AG04450 (cell line): Measurements from ENCODE around the gene C11orf71. TPM values are rescaled to one million over a fixed set of nuclear protein-coding genes. Genes with fewer than 3 reads are reported as not detected.

Experiments used
- CTCF ChIA-PET: fragments of 300-600, 350-600 bp; formaldehyde crosslinking; extraction: SDS; loops from one replicate; lab custom pipeline; 2022; ENCODE audit warnings: antibody characterized with exemption, inconsistent platforms; lab: Charles Lee
- POLR2A ChIA-PET: fragments of 350-600 bp; formaldehyde crosslinking; extraction: SDS; loops from one replicate; lab custom pipeline; 2021; ENCODE audit warnings: antibody characterized with exemption, inconsistent platforms; lab: Yijun Ruan, JAX
- DNase-seq: peaks from one replicate; pipeline ENCODE4 v3.0.0-alpha.2; 2011; ENCODE audit warnings: low read depth, low spot score
- H3K27ac ChIP-seq: one replicate; pipeline ENCODE4 v1.5.1; 2012; ENCODE audit warnings: low read depth, low read length, control low read depth
- H3K27me3 ChIP-seq: one replicate; pipeline ENCODE4 v1.6.0; 2012; ENCODE audit warnings: low read length; ENCODE audit not compliant: control insufficient read depth, insufficient read depth
- H3K4me3 ChIP-seq: 2 replicates; pipeline ENCODE4 v1.5.1; 2011; ENCODE audit warnings: mild to moderate bottlenecking, low read depth, low read length, control low read depth
- H3K9me3 ChIP-seq: 2 replicates; pipeline ENCODE4 v1.5.1; 2012; ENCODE audit warnings: low read length; ENCODE audit not compliant: control insufficient read depth, insufficient read depth
- polyA plus RNA-seq: library from polyadenylated mRNA; depleted of rRNA; stranded (reverse); fragments of >200 nt; gene quantifications from 2 replicates; pipeline ENCODE4 v1.2.3, GENCODE V29; 2011
- TF ChIP-seq, protein P1 (sequence below): IDR thresholded peaks from 2 replicates; pipeline ENCODE4 v1.5.1; 2011; ENCODE audit warnings: low read depth, low read length, control low read depth, inconsistent platforms

C11orf71 gene
- polyA plus RNA-seq, 1 experiment = 4.5 TPM

DNA sequence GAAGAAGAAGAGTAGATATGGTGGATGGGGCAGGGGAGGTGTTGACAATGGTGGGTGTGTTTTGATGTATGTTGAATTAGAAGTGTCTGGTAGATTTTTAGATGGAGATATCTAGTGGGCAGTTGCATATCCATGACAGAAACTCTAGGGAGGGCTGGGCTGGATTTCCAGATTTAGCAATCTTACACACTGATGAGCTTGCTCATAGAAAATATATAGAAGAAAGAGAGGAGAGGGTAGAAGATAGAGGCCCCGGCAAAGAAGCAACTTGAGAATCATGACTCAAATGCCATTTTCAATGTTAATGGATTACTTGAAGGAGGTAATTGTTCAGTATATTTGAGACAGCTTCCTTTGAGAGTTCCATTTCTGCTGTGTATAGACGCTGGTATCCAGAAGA is 47.1 kb upstream of the C11orf71 start:
- no peaks in the 10 kb centered on the region for H3K27me3 ChIP-seq
- H3K4me3 ChIP-seq = no peak overlapping the region
- TF ChIP-seq, protein P1, sequence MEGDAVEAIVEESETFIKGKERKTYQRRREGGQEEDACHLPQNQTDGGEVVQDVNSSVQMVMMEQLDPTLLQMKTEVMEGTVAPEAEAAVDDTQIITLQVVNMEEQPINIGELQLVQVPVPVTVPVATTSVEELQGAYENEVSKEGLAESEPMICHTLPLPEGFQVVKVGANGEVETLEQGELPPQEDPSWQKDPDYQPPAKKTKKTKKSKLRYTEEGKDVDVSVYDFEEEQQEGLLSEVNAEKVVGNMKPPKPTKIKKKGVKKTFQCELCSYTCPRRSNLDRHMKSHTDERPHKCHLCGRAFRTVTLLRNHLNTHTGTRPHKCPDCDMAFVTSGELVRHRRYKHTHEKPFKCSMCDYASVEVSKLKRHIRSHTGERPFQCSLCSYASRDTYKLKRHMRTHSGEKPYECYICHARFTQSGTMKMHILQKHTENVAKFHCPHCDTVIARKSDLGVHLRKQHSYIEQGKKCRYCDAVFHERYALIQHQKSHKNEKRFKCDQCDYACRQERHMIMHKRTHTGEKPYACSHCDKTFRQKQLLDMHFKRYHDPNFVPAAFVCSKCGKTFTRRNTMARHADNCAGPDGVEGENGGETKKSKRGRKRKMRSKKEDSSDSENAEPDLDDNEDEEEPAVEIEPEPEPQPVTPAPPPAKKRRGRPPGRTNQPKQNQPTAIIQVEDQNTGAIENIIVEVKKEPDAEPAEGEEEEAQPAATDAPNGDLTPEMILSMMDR = no peak
- no peaks in the 10 kb centered on the region for H3K9me3 ChIP-seq
- no peak for DNase-seq
- CTCF ChIA-PET = interaction anchor here (0.7 kb wide), 1 partner anchor 644 kb away, joined by 4 read pairs; no protein-coding TSS in a partner anchor
- H3K27ac ChIP-seq = peak overlapping the region; percentile 76
- POLR2A ChIA-PET = interaction anchor here (0.9 kb wide), 1 partner anchor 8 kb away, joined by 4 read pairs; the partner anchor contains the start of gene REXO2

DNA sequence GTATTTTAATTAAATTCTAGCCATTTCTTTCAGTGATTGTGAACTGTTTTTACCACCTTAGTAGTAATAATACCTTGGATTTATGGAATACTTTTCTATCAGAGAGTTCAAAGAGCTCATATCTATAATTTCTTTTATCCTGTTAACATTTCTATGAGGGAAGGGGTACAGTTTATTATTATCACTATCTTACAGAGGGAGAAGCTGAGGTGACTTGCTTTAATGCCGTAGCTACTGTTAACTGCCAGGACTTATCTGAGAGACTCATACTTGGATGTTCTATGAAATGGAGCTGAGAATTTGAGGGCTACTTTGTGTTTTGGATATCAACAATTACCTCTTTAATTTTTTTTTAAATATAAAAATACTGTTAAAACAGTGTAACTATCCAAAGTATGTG is 42.2 kb upstream of the C11orf71 start:
- Histone ChIP-seq H3K4me3 (no peak overlapping the region), H3K27me3 (no peaks in the 10 kb centered on the region), H3K9me3 (peaks cover 3% of the 10 kb centered on the region; the same call in 1 of the 2 replicates), H3K27ac (no peak overlapping the region)
- ChIA-PET POLR2A (no interaction called here), CTCF (no interaction called here)
- DNase-seq = no peak
- TF ChIP-seq, protein P1 = no peak

DNA sequence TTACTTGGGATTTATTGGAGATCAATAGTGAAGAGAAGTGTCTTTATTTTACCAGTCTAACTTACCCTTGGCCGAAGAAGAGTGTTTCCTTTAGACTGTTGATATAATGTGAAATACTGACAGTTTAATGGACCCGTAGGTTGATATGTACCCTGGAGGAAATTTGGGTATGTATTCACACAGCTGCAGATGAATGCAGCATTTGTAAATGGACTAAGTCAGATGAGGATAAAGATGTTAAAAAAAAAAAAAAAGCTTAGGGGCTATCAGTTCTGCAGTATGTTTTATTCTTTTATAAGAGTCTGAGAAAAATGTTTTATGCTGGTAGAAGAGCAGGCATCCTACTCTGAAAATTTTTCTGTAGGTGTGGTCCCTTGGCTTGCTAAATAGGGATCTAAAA is 41.6 kb upstream of the C11orf71 start:
- TF ChIP-seq, protein P1 = no peak
- Histone ChIP-seq H3K9me3 (peaks cover 3% of the 10 kb centered on the region; the same call in 1 of the 2 replicates), H3K27ac (no peak overlapping the region), H3K4me3 (no peak overlapping the region), H3K27me3 (no peaks in the 10 kb centered on the region)
- CTCF ChIA-PET = no interaction called here
- POLR2A ChIA-PET = no interaction called here
- no peak for DNase-seq

DNA sequence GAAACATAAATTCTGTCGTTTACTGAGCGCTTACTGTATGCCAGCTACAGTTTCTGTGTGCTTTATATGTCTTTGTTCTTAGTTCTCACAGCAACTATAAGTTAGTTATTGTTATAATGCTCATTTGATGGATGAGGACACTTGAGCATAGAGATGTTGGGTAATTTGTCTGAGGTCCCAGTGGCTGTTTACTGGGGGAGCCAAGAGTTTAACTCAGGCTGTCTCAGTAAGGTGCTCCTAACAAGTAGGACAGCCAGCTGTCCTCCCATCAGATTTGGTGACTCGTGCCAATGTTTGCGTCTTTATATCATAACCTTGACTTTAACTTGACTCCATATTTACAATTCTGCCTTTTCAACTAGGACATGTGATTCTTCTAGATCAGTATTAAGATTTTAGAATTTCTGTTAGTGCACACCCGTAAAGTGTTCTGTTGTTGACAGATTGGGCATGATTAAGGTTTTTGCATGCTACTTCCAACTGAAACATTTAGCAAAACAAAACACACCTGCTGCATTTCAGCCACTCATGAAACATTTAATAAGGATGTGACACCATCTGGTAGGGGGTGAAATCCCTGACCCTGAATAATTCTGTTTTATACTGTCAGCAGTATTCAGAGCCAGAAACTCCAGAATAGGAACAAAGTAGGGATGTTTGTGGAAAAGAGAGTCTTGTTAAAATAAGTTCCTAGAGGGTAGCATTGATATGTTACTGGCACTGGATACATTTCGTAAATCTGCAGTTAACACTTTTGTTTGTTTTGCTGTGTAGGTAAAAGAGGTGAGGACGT is 40.9 kb upstream of the C11orf71 start:
- ChIA-PET CTCF (interaction anchor here (0.8 kb wide), 2 partner anchors 93 to 95 kb away, joined by 3 to 4 read pairs; no protein-coding TSS in a partner anchor), POLR2A (no interaction called here)
- H3K27ac ChIP-seq = no peak overlapping the region
- peaks cover 3% of the 10 kb centered on the region; the same call in 1 of the 2 replicates for H3K9me3 ChIP-seq
- peak overlapping the region; percentile 99 for H3K4me3 ChIP-seq
- no peak for DNase-seq
- no peaks in the 10 kb centered on the region for H3K27me3 ChIP-seq
- TF ChIP-seq, protein P1 = no peak
